Hair follicle dermal papilla cell (primary cell): Measurements from ENCODE around the gene MUC16. TPM values are rescaled to one million over a fixed set of nuclear protein-coding genes. Genes with fewer than 3 reads are reported as not detected.

Experiments
- total RNA-seq: library from RNA; depleted of rRNA; stranded (reverse); fragments of >200 nt; gene quantifications from 2 replicates; pipeline ENCODE4 v1.2.3, GENCODE V29; 2012

MUC16 gene
- total RNA-seq, result not detected in 2 replicates

DNA sequence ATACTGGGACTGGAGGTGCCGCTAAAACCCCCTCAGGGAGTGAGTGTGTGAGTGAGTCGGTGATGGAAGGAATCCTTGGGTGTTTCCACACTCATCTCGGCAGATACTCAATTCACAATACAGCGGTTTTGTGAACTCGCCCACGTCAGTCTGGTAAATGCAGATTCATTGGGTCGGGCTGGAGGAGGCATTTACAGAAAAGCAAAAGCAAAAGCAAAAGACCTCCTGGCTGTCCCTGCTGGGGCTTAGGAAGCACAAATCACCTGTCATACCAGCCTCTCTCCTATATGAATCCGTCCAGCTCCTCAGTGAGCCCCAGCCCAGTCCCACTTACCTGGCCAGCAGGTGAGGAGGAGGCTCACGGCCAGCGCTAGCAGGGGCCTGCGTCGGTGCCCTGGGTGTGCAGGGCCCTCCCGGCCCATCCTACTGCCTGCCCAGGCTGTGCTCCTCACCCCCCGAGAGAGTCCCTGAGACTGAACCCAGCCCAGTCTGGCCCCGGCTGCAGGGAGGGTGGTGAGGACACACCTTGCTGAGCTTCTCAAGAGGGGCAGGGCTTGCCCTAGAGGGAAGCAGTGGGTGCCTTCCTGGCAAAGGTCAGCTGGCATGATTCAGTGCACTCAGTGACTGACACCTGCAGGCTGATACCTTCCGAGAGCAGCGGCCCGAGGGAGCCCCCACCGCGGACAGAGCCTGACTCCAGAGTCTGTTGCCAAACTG, at the start of gene MUC16:
Gene MUC16, minus strand, starts transcription at position 475 of the 717 bp plus-strand sequence.

Other genes starting within 250 kb of the MUC16 start
- 32.2 and 33.6 TPM in 2 replicates for gene ZNF558, start 178.1 kb downstream of the MUC16 start, total RNA-seq
- not detected in 2 replicates for gene MBD3L1, start 178.0 kb downstream of the MUC16 start, total RNA-seq
- gene OR1M1, start 76.7 kb upstream of the MUC16 start, total RNA-seq, result not detected in 2 replicates
- not detected in 2 replicates for gene OR7G2, start 97.1 kb upstream of the MUC16 start, total RNA-seq
- gene OR7G1, start 105.4 kb upstream of the MUC16 start, total RNA-seq, result not detected in 2 replicates
- not detected in 2 replicates for gene OR7G3, start 116.5 kb upstream of the MUC16 start, total RNA-seq
- gene ZNF317, start 130.0 kb upstream of the MUC16 start, total RNA-seq, result 28.5 and 30.0 TPM in 2 replicates
- not detected in 2 replicates for gene OR7D2, start 168.6 kb upstream of the MUC16 start, total RNA-seq
- gene OR7D4, start 209.2 kb upstream of the MUC16 start, total RNA-seq, result not detected in 2 replicates
- not detected in 2 replicates for gene OR7E24, start 240.5 kb upstream of the MUC16 start, total RNA-seq